ENCODE measurements around the gene MYL12B. TPM values are rescaled to one million over a fixed set of nuclear protein-coding genes. Genes with fewer than 3 reads are reported as not detected.
A peak's percentile ranks its signal among the peaks of the same experiment; 100 is the strongest.
"Not testable (repeated sequence)": the region's sequence is repeated elsewhere in the genome, so short reads cannot be mapped to it uniquely, and the experiment has no call there.

The MYL12B gene
- total and polyA plus RNA-seq, 5 donors, result 171 to 343 (median 176) TPM

- 70% methylated on average over 2 of the region's 2 CpGs for WGBS
- Histone ChIP-seq H3K27me3 (ENCODE audit: control insufficient read depth, insufficient read depth) (no peaks in the 10 kb centered on the region), H3K9me3 (ENCODE audit: control insufficient read depth, low read length) (no peaks in the 10 kb centered on the region), H3K27ac (ENCODE audit: low read length) (no peak overlapping the region), H3K4me3 (ENCODE audit: low read length) (no peak overlapping the region), H3K4me1 (ENCODE audit: control insufficient read depth, insufficient read depth, low read length) (peaks cover 16% of the 10 kb centered on the region)
- no peak for ATAC-seq
- DNase-seq, result no peak
- intact Hi-C loops (cut with DNase I), result no loop called here
Observed at GRCh38 chr18:3264362-3264761, 2.4 kb downstream of the MYL12B start.

- Histone ChIP-seq H3K27me3 (ENCODE audit: control insufficient read depth, insufficient read depth) (no peaks in the 10 kb centered on the region), H3K4me1 (ENCODE audit: control insufficient read depth, insufficient read depth, low read length) (peaks cover 16% of the 10 kb centered on the region), H3K4me3 (ENCODE audit: low read length) (no peak overlapping the region), H3K9me3 (ENCODE audit: control insufficient read depth, low read length) (no peaks in the 10 kb centered on the region), H3K27ac (ENCODE audit: low read length) (no peak overlapping the region)
- ATAC-seq, result no peak
- DNase-seq, result no peak
- WGBS, result 61% methylated on average over 3 of the region's 3 CpGs
- intact Hi-C loops (cut with DNase I), result no loop called here
Observed at GRCh38 chr18:3265564-3266033, 3.7 kb downstream of the MYL12B start.

- peak in 1 of 3 donors; percentile 30 for DNase-seq
- intact Hi-C loops (cut with DNase I), result no loop called here
- no peak overlapping the region for H3K4me3 ChIP-seq (ENCODE audit: low read length)
- 48% methylated on average over 7 of the region's 7 CpGs for WGBS
- no peaks in the 10 kb centered on the region for H3K9me3 ChIP-seq (ENCODE audit: control insufficient read depth, low read length)
- peaks cover 16% of the 10 kb centered on the region for H3K4me1 ChIP-seq (ENCODE audit: control insufficient read depth, insufficient read depth, low read length)
- ATAC-seq, result no peak
- no peak overlapping the region for H3K27ac ChIP-seq (ENCODE audit: low read length)
- no peaks in the 10 kb centered on the region for H3K27me3 ChIP-seq (ENCODE audit: control insufficient read depth, insufficient read depth)
Observed at GRCh38 chr18:3266062-3266608, 4.2 kb downstream of the MYL12B start.

GRCh38 chr18:3268306-3268705 is 6.4 kb downstream of the MYL12B start:
- Histone ChIP-seq H3K9me3 (ENCODE audit: control insufficient read depth, low read length) (no peaks in the 10 kb centered on the region), H3K4me3 (ENCODE audit: low read length) (no peak overlapping the region), H3K4me1 (ENCODE audit: control insufficient read depth, insufficient read depth, low read length) (peaks cover 17% of the 10 kb centered on the region), H3K27me3 (ENCODE audit: control insufficient read depth, insufficient read depth) (no peaks in the 10 kb centered on the region), H3K27ac (ENCODE audit: low read length) (peak overlapping the region; percentile 38)
- no peak for DNase-seq
- intact Hi-C loops (cut with DNase I), result no loop called here
- no peak for ATAC-seq

GRCh38 chr18:3269241-3269913 is 7.4 kb downstream of the MYL12B start:
- H3K9me3 ChIP-seq (ENCODE audit: control insufficient read depth, low read length), result no peaks in the 10 kb centered on the region
- WGBS, result 62% methylated on average over 4 of the region's 4 CpGs
- ATAC-seq, result peak in 1 of 2 donors; percentile 34
- no peak for DNase-seq
- H3K27me3 ChIP-seq (ENCODE audit: control insufficient read depth, insufficient read depth), result no peaks in the 10 kb centered on the region
- intact Hi-C loops (cut with DNase I), result no loop called here
- H3K4me1 ChIP-seq (ENCODE audit: control insufficient read depth, insufficient read depth, low read length), result peaks cover 15% of the 10 kb centered on the region
- no peak overlapping the region for H3K27ac ChIP-seq (ENCODE audit: low read length)
- no peak overlapping the region for H3K4me3 ChIP-seq (ENCODE audit: low read length)

GRCh38 chr18:3269914-3270299 is 8.0 kb downstream of the MYL12B start:
- no peak overlapping the region for H3K27ac ChIP-seq (ENCODE audit: low read length)
- H3K9me3 ChIP-seq (ENCODE audit: control insufficient read depth, low read length), result no peaks in the 10 kb centered on the region
- WGBS, result 96% methylated on average over 1 of the region's 1 CpG
- DNase-seq, result no peak
- H3K27me3 ChIP-seq (ENCODE audit: control insufficient read depth, insufficient read depth), result no peaks in the 10 kb centered on the region
- peaks cover 14% of the 10 kb centered on the region for H3K4me1 ChIP-seq (ENCODE audit: control insufficient read depth, insufficient read depth, low read length)
- intact Hi-C loops (cut with DNase I), result no loop called here
- H3K4me3 ChIP-seq (ENCODE audit: low read length), result no peak overlapping the region
- no peak for ATAC-seq

GRCh38 chr18:3273042-3273441 is 11.1 kb downstream of the MYL12B start:
- H3K27me3 ChIP-seq (ENCODE audit: control insufficient read depth, insufficient read depth), result no peaks in the 10 kb centered on the region
- intact Hi-C loops (cut with DNase I), result no loop called here
- DNase-seq (no peak), ATAC-seq (no peak)
- H3K9me3 ChIP-seq (ENCODE audit: control insufficient read depth, low read length), result no peaks in the 10 kb centered on the region
- WGBS, result 54% methylated on average over 3 of the region's 3 CpGs
- H3K27ac ChIP-seq (ENCODE audit: low read length), result no peak overlapping the region
- no peak overlapping the region for H3K4me3 ChIP-seq (ENCODE audit: low read length)
- peaks cover 4% of the 10 kb centered on the region for H3K4me1 ChIP-seq (ENCODE audit: control insufficient read depth, insufficient read depth, low read length)

- H3K27ac ChIP-seq (ENCODE audit: low read length); H3K4me3 ChIP-seq (ENCODE audit: low read length); intact Hi-C loops (cut with DNase I); DNase-seq; H3K27me3 ChIP-seq (ENCODE audit: control insufficient read depth, insufficient read depth); H3K4me1 ChIP-seq (ENCODE audit: control insufficient read depth, insufficient read depth, low read length); H3K9me3 ChIP-seq (ENCODE audit: control insufficient read depth, low read length); ATAC-seq: not testable (repeated sequence)
- 74% methylated on average over 7 of the region's 7 CpGs for WGBS
Observed at GRCh38 chr18:3277643-3278213, 15.8 kb downstream of the MYL12B start.

GRCh38 chr18:3279201-3280185 is 17.6 kb downstream of the MYL12B start:
- Histone ChIP-seq H3K9me3 (ENCODE audit: control insufficient read depth, low read length) (no peaks in the 10 kb centered on the region), H3K4me3 (ENCODE audit: low read length) (no peak overlapping the region), H3K4me1 (ENCODE audit: control insufficient read depth, insufficient read depth, low read length) (peaks cover 2% of the 10 kb centered on the region), H3K27me3 (ENCODE audit: control insufficient read depth, insufficient read depth) (no peaks in the 10 kb centered on the region), H3K27ac (ENCODE audit: low read length) (no peak overlapping the region)
- DNase-seq, result no peak
- intact Hi-C loops (cut with DNase I), result loop anchor here (2.0 to 10.0 kb wide), 7 partner anchors 173 to 388 kb away; partner anchors contain the start of gene TGIF1 (in 4 of the 4)
- peak; percentile 20 to 32 for ATAC-seq
- 25% methylated on average over 14 of the region's 14 CpGs for WGBS

- ATAC-seq (peak; percentile 84 to 85), DNase-seq (no peak)
- Histone ChIP-seq H3K4me1 (ENCODE audit: control insufficient read depth, insufficient read depth, low read length) (peaks cover 2% of the 10 kb centered on the region), H3K27ac (ENCODE audit: low read length) (no peak overlapping the region), H3K27me3 (ENCODE audit: control insufficient read depth, insufficient read depth) (no peaks in the 10 kb centered on the region), H3K9me3 (ENCODE audit: control insufficient read depth, low read length) (no peaks in the 10 kb centered on the region), H3K4me3 (ENCODE audit: low read length) (no peak overlapping the region)
- WGBS, result 15% methylated on average over 2 of the region's 2 CpGs
- intact Hi-C loops (cut with DNase I), result loop anchor here (1.0 to 10.0 kb wide), 8 partner anchors 171 to 386 kb away; partner anchors contain the start of gene TGIF1 (in 4 of the 4)
Observed at GRCh38 chr18:3281456-3282400, 19.8 kb downstream of the MYL12B start.

Measured in right cardiac atrium (tissue), 5 donors.